Stimulated activated CD4-positive, alpha-beta T cell treated with anti-CD3 and anti-CD28 coated beads, Interleukin-4, amount 100 ng/mL, for 4 hours (primary cell): ENCODE data around the gene TRIO.
"Not testable (repeated sequence)": the region's sequence is repeated elsewhere in the genome, so short reads cannot be mapped to it uniquely, and the experiment has no call there.

Experiments
- DNase-seq, 2 experiments: peaks; one replicate each; pipeline ENCODE4 v3.0.0-alpha.2; 2020

The TRIO gene

GRCh38 chr5:14142827-14143545, at the start of gene TRIO:
Gene TRIO (plus strand): TSS chr5:14143342. CDS start chr5:14143726, 384 bp downstream.
- DNase-seq, result peak; percentile 68 to 81

GRCh38 chr5:14097380-14097779, 45.8 kb upstream of the TRIO start:
- not testable (repeated sequence) for DNase-seq

- no peak for DNase-seq
Measured at GRCh38 chr5:14097998-14098471, 45.1 kb upstream of the TRIO start.

DNA sequence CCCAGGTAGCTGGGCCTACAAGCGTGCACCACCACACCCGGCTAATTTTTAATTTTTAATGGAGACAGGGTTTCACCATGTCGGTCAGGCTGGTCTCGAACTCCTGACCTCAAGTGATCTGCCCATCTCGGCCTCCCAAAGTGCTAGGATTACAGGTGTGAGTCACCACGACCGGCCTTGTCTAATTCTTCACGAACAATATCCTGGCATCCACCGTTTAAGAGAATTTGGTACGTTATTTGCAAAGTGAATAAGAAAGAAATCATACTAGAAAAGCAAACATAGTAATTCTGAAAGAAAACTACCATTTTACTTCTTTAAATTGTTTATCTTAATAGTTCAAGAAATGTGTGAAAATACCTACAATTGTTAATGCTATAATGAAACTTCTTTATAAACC, 42.9 kb upstream of the TRIO start:
- DNase-seq, result no peak

DNA sequence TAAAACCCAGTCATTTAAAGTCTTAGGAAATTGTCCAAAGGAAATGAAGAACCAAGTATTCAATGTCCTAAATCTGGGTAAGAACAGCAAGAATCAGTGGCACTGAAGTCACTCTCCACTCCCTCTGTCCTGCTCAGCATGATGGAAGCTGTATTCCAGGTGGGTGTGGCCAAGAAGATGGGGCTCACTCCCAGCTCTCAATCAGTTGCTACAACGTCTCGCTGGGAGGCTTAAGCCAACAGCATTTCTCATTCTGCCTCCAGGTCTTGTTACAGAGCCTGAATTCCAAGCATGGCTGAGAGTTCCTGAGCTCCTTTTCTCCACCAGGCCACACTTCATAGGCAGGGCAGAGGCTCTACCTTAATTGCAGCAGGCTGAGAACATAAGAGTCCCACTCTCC, 41.2 kb upstream of the TRIO start:
- no peak for DNase-seq

GRCh38 chr5:14102666-14103065, 40.5 kb upstream of the TRIO start:
- no peak for DNase-seq

- no peak for DNase-seq
Measured at GRCh38 chr5:14105718-14106410, 37.3 kb upstream of the TRIO start.

- no peak for DNase-seq
Measured at GRCh38 chr5:14107536-14107935, 35.6 kb upstream of the TRIO start.

DNA sequence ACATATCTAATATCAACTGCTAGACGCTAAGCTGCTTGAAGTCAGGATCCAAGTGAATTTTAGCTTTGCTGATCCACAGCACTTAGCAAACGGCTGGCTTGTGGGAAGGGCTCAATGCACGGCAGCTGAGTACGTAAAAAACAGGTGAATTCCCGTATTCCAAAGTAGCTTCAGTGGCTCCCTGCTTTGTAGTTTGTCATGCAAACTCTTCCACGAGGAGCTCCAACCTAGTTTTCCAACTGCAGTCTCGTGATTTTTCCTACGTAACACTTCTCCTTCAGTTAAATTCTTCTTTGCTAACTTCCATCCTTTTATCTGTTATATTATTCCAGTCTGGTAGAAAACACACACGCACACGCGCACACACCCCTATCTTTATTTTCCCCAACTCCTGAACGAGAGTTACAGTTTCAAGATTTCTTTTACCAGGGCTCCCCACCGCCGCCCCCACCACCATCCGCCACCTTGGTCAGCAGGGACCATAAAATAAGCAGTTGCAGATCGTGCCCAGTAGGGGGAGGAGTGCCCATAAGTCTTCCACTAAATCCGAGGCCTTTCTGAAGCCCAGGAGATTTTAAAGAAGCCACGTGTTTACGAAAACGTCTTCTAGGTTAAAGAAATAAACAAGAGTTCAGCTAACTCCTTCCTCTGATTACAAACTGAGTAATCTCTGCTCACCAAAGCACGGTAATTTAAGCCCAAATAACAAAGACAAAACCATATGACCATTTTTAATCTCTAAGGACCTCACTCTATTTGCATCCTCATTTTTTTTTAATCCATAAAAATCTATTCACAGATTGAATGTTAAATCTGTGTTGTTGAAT, 34.8 kb upstream of the TRIO start:
- DNase-seq, result no peak

DNA sequence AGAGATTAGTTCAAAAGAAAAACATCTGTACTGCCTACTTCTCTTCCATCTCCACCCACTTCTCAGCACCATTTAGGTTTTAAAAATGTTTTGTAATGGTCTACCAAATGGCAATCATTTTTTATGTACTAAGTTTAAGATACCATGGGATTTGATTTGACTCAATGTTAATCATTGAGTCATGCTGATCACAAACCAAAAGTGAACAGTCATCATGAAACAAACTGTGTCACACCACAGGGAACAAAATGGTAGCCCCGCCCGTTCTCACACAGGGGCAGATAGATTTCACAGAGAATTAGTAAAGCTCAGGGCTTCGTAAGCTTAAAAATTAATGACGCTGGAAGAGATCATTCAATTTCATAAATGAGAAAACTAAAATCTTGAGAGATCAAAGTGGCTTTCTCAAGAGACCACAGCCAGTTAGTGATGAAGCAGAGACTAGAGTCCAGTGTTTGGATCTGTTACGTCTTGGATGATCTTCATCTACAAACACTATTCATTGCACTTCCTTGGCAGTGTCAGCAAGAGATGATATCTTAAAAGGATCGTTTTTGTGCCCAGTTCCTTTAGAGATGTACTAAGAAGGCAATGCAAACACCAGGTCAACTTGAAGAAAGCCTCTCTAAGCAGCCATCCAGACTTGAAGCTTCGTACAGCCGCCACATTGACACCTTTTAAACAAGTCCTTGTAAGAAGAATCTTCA, 33.9 kb upstream of the TRIO start:
- DNase-seq, result peak in 1 of 2 experiments; percentile 3

DNA sequence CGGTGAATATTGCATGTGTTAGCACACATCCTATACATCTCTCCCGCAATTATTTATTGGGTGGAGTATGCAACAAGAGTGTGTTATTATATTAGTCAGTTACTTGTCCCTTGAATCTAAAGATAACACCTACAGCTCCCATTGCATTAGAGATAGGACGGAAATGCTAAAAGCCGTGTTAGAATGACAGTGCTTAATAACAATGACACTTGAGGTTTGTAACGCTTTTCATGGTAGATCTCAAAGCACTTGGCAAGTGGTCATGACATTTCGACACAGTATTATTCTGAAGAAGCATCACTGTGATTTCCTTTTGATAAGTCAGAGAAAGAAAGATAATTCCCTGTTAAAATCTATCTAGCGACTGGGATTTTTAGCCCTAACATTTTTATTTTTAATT, 33.4 kb upstream of the TRIO start:
- DNase-seq, result no peak

- no peak for DNase-seq
Measured at GRCh38 chr5:14110196-14110595, 32.9 kb upstream of the TRIO start.

- no peak for DNase-seq
Measured at GRCh38 chr5:14110680-14111079, 32.5 kb upstream of the TRIO start.

DNA sequence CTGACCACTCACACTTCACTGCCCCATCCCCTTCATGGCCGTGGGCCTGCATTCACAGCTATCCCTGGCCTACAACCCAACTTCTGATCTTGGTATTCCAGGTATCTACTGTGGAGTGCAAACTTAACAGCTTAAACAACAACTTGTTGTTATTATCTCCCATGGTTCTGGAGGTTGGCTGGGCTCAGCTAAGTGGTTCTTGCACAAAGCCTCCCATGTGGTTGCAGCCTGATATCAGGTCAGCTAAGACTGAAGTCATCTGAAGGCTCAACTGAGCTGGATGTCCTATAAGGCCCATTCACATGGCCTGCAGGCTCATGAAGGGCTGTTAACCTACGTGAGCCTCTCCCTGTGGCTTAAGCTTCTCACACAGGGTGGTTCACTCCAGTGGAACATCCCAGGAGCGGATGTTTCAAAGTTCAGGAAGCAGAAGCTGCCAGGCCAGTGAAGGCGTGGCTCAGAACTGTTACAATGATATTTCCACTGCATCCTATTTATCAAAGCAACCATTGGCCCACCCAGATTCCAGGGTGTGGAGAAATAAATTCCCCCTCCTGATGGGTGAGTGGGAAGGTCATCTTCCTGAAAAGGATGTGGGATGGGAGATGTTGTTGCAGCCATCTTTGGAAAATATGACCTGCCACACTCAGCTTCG, 30.0 kb upstream of the TRIO start:
- DNase-seq, result no peak

DNA sequence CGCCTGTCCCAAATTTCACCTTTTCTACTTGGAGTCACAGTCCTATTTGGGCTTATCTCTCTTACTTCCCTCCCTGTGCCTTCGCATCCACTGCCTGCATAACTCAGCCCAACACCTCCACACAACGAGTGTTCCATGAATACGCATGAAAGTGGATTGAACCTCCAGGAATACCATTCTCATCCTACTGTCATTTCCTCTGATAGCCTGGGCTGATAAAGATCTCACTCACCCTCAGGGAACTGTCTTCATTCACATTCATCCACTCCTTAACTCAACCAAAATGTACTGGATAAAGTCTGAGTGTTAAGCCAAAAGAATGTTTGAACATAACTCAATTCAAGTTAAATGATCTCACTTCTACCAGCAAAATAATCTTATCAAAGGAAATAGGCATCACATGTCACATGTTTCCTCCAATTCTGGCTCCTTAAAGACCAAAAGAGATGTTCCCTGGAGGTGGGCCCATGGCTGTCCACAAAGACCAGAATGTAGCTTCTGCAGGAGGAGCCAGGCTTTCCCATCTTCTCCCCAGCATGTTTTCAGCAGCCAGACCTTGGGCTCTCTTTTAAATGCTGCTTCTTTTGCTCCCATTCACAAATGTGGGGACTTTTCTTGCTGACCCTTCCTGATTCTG, 28.4 kb upstream of the TRIO start:
- DNase-seq, result no peak

GRCh38 chr5:14115323-14115895, 27.7 kb upstream of the TRIO start:
- DNase-seq, result no peak

- no peak for DNase-seq
Measured at GRCh38 chr5:14118551-14119320, 24.4 kb upstream of the TRIO start.

- no peak for DNase-seq
Measured at GRCh38 chr5:14120176-14120575, 23.0 kb upstream of the TRIO start.

- DNase-seq, result no peak
Measured at GRCh38 chr5:14121552-14121951, 21.6 kb upstream of the TRIO start.

DNA sequence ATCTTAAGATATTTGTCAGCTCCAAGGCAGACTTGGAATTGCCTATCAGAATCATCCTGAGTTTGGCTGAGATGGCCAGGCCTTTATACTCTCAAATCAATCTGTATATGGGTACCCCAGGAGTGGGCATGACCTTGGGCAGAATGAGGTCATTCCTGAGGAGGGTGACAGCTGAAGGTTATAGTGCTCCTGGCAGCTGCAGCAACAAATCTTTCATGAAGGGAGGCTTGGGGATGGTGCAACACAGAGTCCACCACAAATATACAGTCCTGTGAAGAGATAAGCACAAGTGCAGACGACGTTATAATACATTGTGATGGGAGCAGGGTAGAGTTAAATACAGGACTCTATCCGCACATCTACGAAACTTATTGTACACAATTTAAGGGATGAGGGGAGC, 21.1 kb upstream of the TRIO start:
- DNase-seq, result no peak

- DNase-seq, result no peak
Measured at GRCh38 chr5:14123551-14123950, 19.6 kb upstream of the TRIO start.
